ENCODE measurements around the gene CHRNB2.
"Not testable (repeated sequence)": the region's sequence is repeated elsewhere in the genome, so short reads cannot be mapped to it uniquely, and the experiment has no call there.

DNA sequence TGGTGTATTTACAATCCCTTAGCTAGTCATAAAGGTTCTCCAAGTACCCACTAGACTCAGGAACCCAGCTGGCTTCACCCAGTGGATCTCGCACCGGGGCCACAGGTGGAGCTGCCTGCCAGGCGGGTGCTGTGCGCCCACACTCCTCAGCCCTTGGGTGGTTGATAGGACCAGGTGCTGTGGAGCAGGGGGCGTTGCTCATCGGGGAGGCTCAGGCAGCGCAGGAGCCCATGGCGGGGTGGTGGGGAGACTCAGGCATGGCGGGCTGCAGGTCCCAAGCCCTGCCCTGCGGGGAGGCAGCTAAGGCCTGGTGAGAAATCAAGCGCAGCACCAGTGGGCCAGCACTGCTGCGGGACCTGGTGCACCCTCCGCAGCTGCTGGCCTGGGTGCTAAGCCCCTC is 35.6 kb upstream of the CHRNB2 start:
- TF ChIP-seq ZFP3 (tag by site-specific recombination; IDR thresholded peaks at IDR 0.05; ENCODE audit: low read depth); ZNF510 (tag by site-specific recombination; IDR thresholded peaks at IDR 0.05; ENCODE audit: insufficient replicate concordance); KLF16 (tag by site-specific recombination; IDR thresholded peaks at IDR 0.05); ZNF585B (tag by site-specific recombination; IDR thresholded peaks at IDR 0.05); ZNF530 (tag by site-specific recombination; IDR thresholded peaks at IDR 0.05; ENCODE audit: low read depth): not testable (repeated sequence)
- TF ChIP-seq, protein P1, sequence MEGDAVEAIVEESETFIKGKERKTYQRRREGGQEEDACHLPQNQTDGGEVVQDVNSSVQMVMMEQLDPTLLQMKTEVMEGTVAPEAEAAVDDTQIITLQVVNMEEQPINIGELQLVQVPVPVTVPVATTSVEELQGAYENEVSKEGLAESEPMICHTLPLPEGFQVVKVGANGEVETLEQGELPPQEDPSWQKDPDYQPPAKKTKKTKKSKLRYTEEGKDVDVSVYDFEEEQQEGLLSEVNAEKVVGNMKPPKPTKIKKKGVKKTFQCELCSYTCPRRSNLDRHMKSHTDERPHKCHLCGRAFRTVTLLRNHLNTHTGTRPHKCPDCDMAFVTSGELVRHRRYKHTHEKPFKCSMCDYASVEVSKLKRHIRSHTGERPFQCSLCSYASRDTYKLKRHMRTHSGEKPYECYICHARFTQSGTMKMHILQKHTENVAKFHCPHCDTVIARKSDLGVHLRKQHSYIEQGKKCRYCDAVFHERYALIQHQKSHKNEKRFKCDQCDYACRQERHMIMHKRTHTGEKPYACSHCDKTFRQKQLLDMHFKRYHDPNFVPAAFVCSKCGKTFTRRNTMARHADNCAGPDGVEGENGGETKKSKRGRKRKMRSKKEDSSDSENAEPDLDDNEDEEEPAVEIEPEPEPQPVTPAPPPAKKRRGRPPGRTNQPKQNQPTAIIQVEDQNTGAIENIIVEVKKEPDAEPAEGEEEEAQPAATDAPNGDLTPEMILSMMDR (tag by site-specific recombination; IDR thresholded peaks at IDR 0.05), result not testable (repeated sequence)

Measured in HEK293 (cell line).